Cardiac fibroblast (primary cell): Measurements from ENCODE around the gene TRIM65.
A peak's percentile ranks its signal among the peaks of the same experiment; 100 is the strongest.

Experiments
- DNase-seq, 2 donors: peaks; one replicate each; pipeline versions ENCODE4 v3.0.0 to v3.0.0-alpha.2; 2010; ENCODE audit warnings: low read depth in 2 of 2
- H3K4me3 ChIP-seq, 2 donors: replicated peaks in 1 of 2; 1 replicate in 1 of 2; 2 replicates in 1 of 2; pipeline ENCODE4 v1.5.1; 2011; ENCODE audit warnings: low read depth in 2 of 2, low read length in 2 of 2, mild to moderate bottlenecking in 2 of 2, moderate library complexity in 1 of 2
- TF ChIP-seq, protein P1 (sequence below): IDR thresholded peaks from one replicate; pipeline ENCODE4 v1.5.1; 2011; ENCODE audit warnings: low read depth, mild to moderate bottlenecking, low read length, inconsistent platforms

Gene TRIM65

DNA sequence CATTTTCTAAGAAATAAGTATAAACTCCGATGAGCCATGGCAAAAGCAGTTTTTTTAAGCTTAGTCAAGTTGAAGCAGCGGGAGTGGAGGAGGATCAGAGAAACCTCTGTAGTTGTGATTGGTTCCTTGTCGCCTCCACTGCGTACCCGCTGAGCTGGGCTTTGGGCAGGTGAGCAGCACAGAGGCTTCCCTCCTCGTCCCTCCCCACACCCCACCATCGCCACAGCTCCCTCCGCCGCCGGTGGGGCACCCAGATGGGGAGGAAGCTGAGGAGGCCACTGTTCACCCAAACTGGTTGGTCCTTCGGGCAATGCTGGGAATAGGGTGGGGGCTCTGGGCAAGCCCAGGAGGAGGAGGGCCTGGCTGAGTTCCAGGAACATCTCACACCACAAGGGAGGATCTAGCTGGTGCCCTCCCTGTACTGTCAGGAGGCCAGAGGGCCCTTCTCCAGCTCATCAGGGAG, 13.1 kb upstream of the TRIM65 start:
- TF ChIP-seq, protein P1, sequence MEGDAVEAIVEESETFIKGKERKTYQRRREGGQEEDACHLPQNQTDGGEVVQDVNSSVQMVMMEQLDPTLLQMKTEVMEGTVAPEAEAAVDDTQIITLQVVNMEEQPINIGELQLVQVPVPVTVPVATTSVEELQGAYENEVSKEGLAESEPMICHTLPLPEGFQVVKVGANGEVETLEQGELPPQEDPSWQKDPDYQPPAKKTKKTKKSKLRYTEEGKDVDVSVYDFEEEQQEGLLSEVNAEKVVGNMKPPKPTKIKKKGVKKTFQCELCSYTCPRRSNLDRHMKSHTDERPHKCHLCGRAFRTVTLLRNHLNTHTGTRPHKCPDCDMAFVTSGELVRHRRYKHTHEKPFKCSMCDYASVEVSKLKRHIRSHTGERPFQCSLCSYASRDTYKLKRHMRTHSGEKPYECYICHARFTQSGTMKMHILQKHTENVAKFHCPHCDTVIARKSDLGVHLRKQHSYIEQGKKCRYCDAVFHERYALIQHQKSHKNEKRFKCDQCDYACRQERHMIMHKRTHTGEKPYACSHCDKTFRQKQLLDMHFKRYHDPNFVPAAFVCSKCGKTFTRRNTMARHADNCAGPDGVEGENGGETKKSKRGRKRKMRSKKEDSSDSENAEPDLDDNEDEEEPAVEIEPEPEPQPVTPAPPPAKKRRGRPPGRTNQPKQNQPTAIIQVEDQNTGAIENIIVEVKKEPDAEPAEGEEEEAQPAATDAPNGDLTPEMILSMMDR: no peak
- no peak overlapping the region for H3K4me3 ChIP-seq
- peak in 1 of 2 donors; percentile 28 for DNase-seq

GRCh38 chr17:75909051-75909811, 12.5 kb upstream of the TRIM65 start:
- TF ChIP-seq, protein P1: no peak
- DNase-seq: no peak
- H3K4me3 ChIP-seq: no peak overlapping the region

GRCh38 chr17:75908201-75908600, 11.4 kb upstream of the TRIM65 start:
- H3K4me3 ChIP-seq: no peak overlapping the region
- TF ChIP-seq, protein P1: no peak
- no peak for DNase-seq

DNA sequence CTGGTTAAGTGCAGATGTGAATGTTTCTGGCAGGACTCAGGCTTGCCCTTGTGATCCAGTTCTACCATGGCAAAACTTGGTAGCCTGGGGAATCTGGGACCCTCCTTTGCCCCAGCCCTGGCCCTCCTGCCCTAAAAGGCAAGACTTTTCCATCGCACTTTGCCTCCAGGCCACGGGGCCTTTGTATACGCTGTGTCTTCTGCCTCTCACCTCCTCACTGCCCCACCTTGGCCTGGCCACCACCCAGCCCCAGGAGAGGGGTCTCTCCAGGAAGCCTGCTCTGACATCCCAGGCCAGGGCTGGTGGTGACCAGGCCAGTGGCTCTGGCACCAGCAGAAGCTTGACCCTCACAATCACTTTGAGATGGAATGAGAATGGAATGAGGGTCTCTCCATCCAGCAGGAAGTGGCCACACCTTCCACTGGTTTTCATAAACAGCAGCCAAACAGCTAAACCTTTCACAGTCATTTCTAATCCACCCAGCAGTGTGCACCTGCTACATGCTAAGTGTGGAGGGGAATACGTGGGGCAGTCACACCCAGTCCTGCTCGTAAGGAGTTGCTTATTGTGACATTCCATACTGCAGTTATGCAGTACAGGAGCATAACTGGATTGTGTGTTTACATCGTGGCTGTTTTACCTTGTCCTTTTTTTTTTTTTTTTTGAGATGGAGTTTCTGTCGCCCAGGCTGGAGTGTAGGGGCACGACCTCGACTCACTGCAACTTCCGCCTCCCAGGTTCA, 9.6 kb upstream of the TRIM65 start:
- TF ChIP-seq, protein P1: no peak
- DNase-seq: no peak
- H3K4me3 ChIP-seq: no peak overlapping the region

- TF ChIP-seq, protein P1: peak; percentile 90
- peak; percentile 95 to 96 for DNase-seq
- H3K4me3 ChIP-seq: peak within 1 kb of the TSS; percentile 85
Measured at GRCh38 chr17:75904749-75905521, 8.2 kb upstream of the TRIM65 start, which contains the start of gene MRPL38. MRPL38 (minus strand) TSS chr17:75904884; CDS start chr17:75904875, 9 bp downstream.

DNA sequence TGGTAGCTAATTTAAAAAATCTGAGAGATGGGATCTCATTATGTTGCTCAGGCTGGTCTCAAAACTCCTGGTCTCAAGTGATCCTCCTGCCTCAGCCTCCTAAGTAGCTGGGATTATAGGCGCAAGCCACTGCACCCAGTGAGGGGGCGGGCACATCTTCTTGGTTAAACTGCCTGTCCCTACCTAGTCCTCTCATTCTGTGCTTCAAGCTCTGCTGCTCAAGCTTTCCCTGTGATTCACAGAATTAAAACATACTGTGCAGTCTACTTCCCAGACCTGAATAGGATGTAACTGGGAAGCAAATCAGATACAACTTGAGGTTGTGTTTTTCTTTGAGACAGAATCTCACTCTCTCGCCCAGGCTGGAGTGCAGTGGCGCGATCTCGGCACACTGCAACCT, 5.7 kb upstream of the TRIM65 start:
- TF ChIP-seq, protein P1: no peak
- no peak for DNase-seq
- H3K4me3 ChIP-seq: no peak overlapping the region
